EH (cell line): ENCODE data around the gene CADM3.

ENCODE experiments used
- DNase-seq: peaks from one replicate; pipeline ENCODE4 v3.0.0-alpha.2; 2015; ENCODE audit warnings: low read depth

CADM3 gene

DNA sequence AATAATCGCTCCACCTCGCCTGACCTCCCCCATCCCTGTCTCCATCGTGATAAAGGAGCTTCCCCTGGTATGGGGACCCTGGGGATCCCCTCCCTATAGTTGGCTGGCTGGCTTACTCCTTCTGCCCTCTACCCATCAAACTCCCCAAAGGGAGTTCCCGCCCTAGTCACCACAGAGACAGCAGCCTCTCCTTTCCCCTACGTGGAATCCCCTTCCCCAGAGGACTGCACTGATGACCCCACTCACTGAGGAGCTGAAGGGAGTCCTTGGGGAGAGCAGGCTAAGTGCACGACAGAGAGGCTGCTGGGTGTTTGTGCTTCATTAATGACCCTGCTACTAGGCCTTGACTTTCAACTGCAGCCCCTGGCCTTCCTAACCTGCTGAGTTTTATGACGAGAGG lies 1.9 kb downstream of the CADM3 start:
- no peak for DNase-seq

DNA sequence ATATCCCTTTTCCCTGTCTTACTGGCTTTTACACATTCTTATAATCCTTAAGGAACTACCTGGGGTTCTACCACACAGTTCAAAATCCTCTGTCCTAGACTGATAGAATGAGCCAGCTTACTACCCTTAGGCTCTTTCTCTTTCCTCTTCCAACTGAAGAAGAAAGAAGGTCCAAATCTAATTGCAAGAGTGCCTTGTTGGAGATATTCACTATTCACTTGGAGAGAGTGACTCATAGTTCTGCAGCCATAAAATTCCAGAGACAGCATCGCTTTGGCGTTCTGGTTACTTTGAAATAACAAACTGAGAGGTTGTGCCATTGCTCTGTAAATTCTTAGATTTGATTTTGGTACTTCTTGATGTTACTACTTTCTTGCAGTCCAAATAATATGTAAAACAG lies 4.2 kb downstream of the CADM3 start:
- DNase-seq: no peak

DNA sequence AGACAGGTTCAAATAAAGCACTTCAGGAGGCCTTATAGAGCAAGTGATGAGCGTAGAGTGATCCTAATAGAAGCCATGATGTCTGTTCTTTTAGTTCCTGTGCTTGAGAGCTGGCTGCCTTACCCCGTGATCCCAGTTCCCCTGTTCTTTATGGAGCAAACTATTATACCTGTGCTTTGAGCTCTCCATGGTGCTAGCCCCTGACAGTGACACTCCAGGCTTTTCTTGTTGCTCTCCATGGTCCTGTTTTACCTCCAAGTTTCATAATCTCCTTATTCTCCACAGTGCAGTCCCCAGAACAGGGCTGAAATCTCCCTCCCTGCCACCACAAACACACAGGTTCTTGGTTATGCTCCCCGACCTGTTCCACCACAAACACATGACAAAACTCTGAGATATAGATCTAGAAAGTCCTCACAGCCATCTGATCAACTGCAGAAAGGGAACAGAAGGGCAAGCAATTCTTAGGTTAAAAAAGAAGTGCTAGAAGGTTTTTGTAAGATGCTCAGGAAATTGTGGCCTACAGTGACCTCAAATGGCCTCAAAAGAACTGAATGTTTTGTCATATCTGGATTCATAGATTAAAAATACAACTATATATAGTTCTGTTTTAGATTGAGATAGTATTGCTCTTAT lies 6.0 kb downstream of the CADM3 start:
- peak; percentile 73 for DNase-seq

DNA sequence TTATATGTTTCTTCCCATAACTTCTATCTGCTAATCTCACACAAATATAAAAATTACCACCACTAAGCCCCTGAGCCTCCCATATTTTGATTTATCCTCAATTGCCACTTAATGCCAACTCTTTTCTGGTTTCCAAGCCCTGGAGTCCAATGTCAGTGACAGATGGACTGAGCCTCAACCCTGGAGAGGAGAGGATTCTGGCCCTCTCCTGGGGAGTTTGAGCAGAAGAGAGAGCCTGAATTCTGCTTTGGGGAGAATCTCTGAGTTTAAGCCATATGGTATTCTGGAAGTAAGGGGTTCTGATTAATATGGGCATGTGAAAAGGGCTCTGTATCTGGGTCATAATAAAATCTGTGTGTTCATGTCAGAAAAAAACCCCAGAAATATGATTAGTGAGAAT lies 8.5 kb downstream of the CADM3 start:
- DNase-seq: no peak

DNA sequence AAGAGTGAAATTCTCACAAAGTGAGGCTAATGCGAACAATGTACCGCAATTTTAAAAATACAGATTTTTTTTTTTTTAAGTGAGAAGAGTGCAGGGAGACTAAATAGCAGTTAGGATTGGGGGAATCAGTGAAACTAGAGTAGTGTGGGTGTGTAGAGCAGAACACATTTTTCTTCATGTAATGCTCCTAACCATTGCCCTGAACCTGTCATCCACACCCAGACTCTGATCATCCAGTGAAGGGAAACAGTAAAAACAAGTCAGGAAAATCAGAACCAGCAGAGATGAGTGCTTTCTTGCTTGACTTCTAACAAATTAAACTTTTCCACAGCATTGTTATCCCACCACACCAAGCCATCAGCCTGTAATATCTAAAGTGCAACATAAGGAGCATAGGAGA lies 9.1 kb downstream of the CADM3 start:
- DNase-seq: no peak

DNA sequence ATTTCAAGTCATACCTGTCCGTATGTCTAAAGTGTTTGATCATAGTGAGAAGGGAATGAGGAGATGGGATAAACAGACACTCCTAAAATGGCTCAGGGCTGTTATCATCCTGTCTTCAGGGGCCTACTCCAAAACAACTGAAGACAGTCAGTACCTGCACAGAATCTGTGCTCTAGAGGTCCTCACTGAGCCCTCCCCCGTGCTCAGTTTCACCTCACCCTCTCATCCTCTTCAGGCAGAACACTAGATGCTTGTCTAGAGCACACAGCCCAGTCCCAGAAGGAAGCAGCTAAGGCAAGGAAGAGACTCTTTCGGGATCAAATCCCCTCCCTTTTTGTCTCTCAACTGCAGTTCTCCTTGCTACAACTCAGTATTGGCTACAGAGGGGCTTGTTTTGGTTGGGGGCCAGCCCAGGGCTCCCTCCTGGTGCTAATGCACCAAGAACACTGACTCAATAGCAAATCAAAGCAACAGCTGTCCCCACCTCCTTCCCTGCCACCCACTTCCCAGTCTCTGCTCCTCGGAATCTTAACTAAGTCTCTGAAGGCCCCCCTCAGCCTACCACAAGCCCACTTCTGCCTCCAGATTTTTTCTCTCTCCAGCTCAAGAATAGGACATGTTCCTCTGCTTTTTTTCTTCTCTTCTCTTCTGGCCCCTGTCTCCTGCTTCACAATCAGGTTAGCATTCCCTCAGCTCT lies 10.1 kb downstream of the CADM3 start:
- DNase-seq: no peak

DNA sequence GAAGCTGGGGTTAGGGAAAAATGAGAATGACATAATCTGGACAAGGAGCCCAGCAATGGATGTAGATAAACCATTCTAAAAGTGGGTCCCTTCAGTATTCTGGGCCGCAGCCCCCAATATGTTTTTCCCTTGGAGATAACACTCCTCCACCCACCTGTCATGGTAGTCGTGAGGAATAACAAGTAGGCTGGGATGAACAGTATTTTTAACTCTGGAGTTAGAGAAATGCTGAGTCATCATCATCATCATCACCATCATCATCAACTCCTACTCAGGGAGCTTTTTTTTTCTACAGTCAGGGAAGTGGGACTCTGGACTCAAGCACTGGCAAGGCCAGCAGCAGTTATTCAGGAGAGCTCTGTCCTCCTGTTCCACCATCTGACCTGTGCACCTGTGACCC lies 12.8 kb downstream of the CADM3 start:
- DNase-seq: no peak

DNA sequence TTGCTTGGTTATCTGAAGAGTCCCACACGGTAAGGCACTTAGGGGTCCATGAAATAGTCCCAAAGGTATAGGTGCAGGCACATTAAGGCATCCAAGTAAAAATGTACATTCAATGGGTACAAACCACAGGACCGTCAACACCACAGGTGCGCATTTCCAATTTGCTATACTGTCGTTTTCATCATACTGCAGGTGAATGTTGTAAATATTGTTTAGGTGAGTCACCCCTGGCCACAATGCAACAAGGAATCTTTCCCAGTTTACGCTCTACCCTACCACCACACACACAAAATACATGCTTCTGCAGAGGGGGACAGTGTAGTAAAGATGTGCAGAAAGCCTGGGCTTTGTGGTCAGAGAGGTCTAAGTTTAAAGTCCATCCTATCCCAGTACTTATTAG lies 13.7 kb downstream of the CADM3 start:
- DNase-seq: no peak

DNA sequence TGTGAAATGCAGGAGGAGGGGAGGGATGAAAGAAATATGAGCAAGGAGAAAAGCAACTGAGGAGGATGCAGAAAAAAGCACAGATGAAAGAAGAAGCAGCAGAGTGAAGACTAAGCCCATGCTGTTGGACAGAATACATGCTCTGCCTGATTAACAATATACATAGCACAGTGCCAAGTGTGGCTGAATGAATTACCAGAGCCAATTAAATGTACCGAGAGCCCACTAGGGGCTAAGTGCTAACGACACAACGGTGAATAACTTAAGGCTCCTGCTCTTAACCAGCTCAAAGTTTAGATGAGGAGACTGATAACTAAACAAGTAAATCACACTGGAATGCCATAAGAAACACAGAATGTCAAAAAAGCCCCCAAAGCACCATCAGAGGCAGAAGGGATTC lies 15.6 kb downstream of the CADM3 start:
- no peak for DNase-seq

DNA sequence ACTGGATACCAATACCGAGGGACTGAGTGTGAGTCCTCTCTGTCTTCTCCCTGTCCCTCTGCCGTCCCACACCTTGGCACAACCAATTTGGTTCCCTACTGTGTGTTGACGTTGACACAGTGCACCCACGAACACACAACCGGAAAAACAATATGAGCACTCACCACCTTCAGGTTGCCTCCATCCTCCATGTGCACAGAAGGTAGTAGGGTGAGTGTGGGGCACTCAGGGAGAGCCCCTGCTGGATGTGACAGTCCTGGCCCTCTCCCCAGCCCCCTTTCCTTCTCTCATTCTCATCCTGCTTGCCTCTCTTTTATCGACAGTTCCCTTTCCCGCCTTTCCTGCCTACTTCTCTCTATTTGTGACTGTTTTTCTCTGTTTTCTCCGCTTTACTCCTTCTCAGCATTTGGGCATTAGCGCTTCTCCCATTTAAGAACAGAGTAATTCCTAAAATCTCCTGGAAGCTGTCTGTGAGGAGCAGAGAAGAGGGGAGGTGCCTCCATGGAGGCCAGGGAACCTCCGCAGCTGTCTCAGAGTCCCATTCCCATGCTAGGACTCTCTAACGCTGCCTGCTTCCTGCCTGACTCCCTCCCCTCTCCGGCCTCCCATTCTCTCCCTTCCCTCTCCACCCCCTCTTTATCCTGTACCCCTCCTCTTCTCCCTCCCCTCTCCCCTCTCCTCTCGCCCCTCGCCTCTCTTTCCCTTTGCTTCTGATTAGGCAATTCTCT lies 16.4 kb downstream of the CADM3 start:
- no peak for DNase-seq

DNA sequence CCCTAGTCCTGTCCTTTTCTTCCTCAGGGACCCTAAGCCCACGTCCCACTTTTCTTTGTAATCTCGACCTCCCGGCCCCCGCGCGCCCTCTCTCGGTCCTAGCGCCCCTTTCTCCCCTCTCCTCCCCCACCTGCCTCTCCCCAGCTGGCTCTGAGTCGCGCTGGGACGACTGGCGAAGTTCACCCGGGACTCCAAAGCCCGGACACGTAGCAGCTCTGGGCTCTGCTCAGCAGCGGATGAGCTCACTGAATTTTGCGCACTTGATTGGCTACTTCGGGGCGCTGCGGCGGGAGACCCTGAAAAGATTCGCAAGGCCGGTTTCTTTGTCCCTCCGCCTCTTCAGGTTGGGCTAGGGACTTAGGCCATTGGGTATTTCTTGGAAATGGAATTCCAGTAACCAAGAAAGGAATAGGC lies 17.0 kb downstream of the CADM3 start:
- DNase-seq: peak; percentile 32

DNA sequence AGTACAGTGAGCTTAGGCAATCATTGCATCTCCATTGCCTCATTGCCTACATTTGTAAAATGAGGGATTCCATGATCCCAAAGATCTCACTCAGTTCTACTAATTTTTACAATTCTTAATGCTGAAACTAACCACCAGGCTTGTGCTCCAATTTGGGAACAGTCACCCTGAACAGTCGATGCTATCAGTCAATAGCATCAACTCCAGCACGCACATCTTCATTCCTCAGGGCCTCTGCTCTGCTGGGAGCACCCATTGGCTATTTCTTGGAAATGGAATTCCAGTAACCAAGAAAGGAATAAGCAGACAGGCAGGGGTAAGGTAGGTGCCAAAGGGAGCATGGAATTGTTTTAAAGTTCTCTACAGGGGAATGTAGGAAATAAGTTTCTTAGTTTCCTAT lies 19.0 kb downstream of the CADM3 start:
- no peak for DNase-seq

DNA sequence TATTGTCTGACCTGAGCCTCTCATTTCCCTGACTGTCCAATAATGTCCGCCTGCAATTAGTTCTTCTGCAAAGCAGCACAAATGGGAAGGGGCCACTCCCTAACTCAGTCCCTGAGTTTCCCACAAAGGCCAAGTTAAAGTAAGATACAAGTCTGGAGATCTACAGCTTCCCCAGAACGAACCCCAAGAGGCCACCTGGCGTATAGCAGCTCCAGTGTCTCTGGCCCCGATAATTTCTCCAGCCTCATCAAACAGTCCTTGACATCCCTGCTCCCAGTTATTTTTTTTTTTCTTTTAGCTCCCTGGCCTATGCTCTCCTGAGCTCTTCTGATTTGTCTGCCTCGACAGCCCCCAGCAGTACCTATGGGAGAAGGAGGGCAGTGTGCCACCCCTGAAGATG lies 25.1 kb downstream of the CADM3 start:
- no peak for DNase-seq

DNA sequence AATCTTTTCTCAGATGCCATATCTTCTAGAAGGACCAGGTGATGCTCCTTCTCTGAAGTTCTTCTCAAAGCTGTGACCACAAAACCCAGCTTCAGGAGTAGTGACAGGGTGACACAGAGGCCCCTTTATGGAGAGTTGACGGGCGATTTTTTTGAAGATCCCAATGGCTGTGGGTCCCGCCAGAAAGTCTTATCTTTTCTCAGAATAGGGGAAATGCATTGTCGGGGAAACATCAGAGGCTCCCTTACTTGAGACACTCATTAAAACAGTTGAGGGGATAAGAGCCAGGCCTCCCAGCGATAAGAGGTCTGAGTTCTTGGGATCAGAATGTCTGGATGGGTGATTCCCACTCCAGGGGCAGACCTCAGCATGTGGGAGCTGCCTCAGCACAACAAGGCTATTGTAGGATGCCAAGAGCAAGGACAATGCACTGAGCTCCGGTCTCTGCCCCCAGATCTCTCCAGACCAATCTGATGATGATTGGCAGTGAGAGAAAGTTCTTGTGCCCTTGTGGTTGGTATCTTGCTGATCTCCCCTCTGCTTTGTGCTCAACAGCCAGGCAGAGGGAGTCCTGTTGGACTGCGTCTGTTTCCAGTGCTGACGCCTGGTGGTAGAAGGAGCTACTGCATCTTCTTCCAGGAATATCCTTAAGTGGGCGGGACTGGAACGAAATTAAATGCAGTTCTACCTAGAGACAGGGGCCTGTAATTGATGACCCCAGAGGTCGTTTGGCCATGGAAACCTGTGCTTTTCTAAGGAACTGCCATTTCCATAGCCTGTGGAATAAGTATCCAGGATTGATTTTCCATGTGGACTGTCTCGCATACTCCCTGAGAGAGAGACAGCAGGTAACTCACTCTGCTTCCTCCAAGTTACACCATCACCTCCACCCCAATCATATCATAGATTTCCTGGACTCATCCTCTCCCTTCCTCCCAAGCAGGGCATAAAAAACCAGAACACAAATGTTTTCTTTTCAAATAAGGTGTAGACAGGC lies 26.4 kb downstream of the CADM3 start:
- DNase-seq: peak; percentile 76

DNA sequence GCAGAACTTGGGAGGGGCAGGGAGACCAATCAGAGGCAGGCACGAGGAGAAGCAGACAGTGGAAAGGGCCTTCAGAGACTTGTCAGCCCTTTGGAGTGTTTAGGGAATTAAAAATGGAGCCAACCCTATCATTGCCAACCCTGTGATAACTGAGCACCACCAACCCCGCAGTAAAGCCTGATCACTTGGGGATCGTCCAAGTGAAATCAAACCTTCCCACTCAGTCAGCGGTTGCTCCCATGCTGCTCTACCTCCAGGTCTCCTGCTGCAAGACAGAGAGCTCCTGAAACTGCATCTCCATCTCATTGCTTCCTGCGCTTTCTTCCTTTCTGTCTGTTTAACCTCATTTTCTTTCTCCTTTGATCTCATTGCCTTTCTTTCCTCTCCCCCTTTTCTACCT lies 28.5 kb downstream of the CADM3 start:
- no peak for DNase-seq

DNA sequence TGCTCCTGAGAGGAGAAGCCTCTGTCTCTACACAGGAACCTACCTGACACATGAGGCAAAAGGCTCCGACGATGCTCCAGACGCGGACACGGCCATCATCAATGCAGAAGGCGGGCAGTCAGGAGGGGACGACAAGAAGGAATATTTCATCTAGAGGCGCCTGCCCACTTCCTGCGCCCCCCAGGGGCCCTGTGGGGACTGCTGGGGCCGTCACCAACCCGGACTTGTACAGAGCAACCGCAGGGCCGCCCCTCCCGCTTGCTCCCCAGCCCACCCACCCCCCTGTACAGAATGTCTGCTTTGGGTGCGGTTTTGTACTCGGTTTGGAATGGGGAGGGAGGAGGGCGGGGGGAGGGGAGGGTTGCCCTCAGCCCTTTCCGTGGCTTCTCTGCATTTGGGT lies 29.4 kb downstream of the CADM3 start:
- no peak for DNase-seq

DNA sequence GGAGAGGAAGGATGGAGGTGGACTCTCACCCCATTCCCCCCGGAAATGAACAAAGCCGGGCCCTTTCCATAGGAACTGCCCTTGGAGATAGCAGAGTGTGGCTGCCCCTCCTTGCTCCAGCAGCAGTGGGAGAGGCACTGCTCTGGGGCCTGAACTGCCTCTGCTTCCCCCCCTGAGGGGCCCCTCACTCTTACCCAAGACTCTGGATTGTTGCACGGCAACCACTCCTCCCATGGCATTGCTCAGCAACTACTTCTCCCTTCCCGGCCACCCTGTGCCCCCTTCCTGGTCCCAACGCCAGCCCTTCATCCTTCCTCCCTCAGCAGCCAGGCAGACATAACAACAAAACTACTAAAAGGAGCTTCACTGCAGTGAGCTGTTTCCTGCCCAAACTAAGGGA lies 30.2 kb downstream of the CADM3 start:
- DNase-seq: no peak

DNA sequence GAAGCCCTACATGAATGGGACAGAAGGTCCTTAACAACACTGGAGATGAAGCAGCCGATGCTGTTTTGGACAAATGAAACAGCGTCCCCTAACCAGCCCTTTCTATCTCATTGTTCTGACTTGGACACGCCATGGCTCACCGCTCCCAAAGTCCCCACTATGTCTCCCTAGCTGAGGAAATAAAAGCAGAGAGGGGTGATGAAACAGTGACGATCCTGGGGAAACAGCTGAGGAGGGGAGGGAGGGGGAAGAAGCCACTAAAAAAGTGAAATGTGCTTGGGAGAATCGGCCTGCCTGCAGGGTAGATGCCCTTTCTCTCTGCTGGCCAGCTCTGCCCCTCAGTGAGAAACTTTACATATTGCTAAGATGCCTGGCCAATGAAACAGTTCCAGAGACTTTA lies 32.2 kb downstream of the CADM3 start:
- DNase-seq: no peak

DNA sequence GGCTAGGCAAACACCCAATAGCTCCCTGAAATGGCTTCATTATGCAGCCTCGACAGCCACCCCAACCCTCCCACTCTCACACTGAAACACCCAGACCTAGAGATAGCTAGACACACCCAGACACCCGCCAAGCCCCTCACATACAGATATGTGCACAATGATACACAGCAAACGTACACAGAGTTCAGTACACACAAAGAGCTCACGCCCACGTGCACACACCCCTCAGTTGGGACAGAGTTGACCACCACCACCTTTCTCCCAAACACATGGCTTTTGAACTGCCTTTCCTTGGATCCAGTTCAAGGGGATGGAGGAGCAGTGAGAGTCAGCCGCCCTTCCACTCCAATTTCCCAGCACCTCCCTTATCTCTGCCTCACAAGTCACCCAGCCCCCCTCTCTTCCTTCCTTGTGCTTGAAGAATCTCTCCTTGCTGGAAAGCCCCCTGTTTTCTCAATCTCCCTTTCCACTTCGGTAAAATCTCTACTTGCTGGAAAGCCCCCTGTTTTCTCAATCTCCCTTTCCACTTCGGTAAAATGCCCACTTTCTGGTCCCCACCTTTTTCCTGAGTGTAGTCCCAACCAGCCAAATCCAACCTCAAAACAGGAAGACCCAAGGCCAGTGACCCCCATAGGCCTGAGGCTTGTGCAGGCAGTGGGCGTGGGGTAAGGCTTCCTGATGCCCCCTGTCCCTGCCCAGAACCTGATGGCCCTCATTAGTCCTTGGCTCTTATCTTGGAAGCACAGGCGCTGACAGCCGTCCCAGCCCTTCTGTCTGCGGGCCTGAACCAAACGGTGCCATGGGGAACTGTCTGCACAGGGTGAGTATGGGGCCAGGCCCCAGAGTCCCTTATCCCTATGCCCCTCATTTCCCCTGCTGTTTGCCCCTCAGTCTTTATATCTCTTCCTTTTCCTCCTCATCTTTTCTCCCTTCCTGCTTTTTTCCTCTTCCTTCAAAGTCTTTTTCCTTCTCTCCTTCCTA lies 33.0 kb downstream of the CADM3 start, which contains the start of gene ACKR1:
Gene ACKR1, plus strand, starts transcription at position 715 of the 981 bp plus-strand sequence. Its CDS starts 85 bp downstream, at position 800.
- no peak for DNase-seq

DNA sequence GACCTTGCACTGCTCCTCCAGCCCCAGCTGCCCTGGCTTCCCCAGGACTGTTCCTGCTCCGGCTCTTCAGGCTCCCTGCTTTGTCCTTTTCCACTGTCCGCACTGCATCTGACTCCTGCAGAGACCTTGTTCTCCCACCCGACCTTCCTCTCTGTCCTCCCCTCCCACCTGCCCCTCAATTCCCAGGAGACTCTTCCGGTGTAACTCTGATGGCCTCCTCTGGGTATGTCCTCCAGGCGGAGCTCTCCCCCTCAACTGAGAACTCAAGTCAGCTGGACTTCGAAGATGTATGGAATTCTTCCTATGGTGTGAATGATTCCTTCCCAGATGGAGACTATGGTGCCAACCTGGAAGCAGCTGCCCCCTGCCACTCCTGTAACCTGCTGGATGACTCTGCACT lies 33.8 kb downstream of the CADM3 start:
- no peak for DNase-seq

DNA sequence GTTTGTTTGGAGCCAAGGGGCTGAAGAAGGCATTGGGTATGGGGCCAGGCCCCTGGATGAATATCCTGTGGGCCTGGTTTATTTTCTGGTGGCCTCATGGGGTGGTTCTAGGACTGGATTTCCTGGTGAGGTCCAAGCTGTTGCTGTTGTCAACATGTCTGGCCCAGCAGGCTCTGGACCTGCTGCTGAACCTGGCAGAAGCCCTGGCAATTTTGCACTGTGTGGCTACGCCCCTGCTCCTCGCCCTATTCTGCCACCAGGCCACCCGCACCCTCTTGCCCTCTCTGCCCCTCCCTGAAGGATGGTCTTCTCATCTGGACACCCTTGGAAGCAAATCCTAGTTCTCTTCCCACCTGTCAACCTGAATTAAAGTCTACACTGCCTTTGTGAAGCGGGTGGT lies 34.7 kb downstream of the CADM3 start:
- DNase-seq: no peak
